Measurements from ENCODE around the gene CXCL17. TPM values are rescaled to one million over a fixed set of nuclear protein-coding genes. Genes with fewer than 3 reads are reported as not detected.
A peak's percentile ranks its signal among the peaks of the same experiment; 100 is the strongest.
"Not testable (repeated sequence)": the region's sequence is repeated elsewhere in the genome, so short reads cannot be mapped to it uniquely, and the experiment has no call there.

CXCL17 gene
- total and polyA plus RNA-seq, 8 donors: 8.5 to 257 (median 15.2) TPM

DNA sequence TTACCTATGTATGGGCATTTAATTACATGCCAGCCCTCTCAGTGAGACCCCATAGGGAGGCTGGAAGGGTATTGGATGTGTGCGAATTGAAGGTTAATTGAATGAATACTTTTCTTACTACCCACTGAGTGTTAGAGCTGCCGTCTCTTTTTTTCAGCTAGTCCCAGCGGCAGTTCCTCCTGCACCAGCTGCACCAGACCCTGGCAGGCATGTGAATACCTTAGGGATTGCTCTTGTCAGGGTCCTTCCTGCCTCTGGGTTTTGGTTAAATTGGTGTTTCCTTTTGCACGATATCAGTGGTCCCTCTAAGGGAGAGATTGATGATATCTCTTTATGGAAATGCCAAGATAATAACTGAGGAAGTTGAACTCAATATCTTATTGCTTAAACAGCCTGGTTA is 9.8 kb upstream of the CXCL17 start:
- TF ChIP-seq, protein P1, sequence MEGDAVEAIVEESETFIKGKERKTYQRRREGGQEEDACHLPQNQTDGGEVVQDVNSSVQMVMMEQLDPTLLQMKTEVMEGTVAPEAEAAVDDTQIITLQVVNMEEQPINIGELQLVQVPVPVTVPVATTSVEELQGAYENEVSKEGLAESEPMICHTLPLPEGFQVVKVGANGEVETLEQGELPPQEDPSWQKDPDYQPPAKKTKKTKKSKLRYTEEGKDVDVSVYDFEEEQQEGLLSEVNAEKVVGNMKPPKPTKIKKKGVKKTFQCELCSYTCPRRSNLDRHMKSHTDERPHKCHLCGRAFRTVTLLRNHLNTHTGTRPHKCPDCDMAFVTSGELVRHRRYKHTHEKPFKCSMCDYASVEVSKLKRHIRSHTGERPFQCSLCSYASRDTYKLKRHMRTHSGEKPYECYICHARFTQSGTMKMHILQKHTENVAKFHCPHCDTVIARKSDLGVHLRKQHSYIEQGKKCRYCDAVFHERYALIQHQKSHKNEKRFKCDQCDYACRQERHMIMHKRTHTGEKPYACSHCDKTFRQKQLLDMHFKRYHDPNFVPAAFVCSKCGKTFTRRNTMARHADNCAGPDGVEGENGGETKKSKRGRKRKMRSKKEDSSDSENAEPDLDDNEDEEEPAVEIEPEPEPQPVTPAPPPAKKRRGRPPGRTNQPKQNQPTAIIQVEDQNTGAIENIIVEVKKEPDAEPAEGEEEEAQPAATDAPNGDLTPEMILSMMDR (IDR thresholded peaks at IDR 0.05): no peak
- H3K4me1 ChIP-seq: peaks cover 3 to 50% of the 10 kb centered on the region in 2 donors
- no peaks in the 10 kb centered on the region for H3K27me3 ChIP-seq
- no peaks in the 10 kb centered on the region for H3K9me3 ChIP-seq
- no peaks in the 10 kb centered on the region for H3K36me3 ChIP-seq
- intact Hi-C loops (cut with DNase I): loop anchor here in 1 of 2 donors (5.0 kb wide), 1 partner anchor 75 kb away; the partner anchor contains the start of gene CEACAM1
- ATAC-seq (no peak), DNase-seq (no peak)
- peak overlapping the region in 1 of 2 donors; percentile 61 for H3K27ac ChIP-seq
- H3K4me3 ChIP-seq: no peak overlapping the region

DNA sequence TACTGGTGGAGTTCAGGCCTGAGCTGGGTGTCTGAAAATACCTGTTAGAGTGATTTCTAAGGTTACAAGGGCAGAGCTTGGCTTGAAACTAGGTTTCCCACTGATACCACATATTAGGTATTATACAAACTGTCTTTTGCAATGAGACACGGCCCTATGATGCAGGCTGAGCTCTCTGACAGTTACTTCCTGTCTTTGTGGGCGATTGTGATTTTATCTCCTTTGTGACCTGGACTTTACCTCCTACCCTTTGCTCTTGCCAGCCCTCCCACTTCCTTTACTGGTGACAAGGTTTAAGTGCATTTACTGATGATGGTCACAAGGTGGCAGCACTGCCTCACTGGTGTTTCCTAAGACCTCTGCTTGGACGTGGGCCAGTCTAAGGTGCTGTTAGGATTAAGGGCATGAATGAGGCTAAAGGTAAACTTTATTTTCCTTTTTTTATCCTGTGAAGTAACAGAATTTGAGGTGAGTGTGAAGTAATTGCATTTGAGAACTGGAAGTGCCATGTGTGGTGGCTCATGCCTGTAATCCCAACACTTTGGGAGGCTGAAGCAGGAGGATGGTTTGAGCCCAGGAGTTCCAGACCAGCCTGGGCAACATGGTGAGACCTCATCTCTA is 7.7 kb upstream of the CXCL17 start:
- TF ChIP-seq, protein P1 (IDR thresholded peaks at IDR 0.05): peak; percentile 78 to 90
- intact Hi-C loops (cut with DNase I): loop anchor here in 1 of 2 donors (5.0 kb wide), 1 partner anchor 77 kb away; the partner anchor contains the start of gene CEACAM1
- H3K27ac ChIP-seq: peak overlapping the region in 1 of 2 donors; percentile 45

DNA sequence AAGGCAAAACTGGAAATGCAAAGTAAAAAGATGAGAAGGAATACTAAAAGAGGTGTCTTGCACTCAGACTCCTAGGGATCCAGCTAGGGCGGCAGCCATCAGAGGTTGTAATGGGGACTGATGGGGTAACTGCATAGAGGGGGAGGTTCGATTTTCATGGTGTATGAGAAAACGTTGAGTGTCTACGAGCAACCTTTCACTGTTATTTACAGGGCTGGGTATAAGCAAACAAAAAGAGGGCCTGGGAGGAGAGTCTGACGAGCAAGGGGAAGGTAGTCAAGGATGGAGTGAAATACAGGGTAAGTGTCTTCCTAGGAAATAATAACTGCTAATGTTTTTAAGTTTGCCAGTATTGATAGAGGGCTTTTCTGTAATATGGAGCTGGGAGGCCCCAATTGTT is 5.6 kb upstream of the CXCL17 start:
- intact Hi-C loops (cut with DNase I); DNase-seq; H3K4me3 ChIP-seq; H3K27ac ChIP-seq; H3K36me3 ChIP-seq; H3K27me3 ChIP-seq; H3K9me3 ChIP-seq; ATAC-seq: not testable (repeated sequence)
- H3K4me1 ChIP-seq: peaks cover 3 to 39% of the 10 kb centered on the region in 2 donors

More for the DNA sequence above, 7.7 kb upstream of the CXCL17 start:
- H3K4me1 ChIP-seq: peaks cover 3 to 42% of the 10 kb centered on the region in 2 donors
- DNase-seq: peak in 3 of 4 donors; percentile 69 to 86 (median 74)
- ATAC-seq: peak; percentile 99
- H3K9me3 ChIP-seq: no peaks in the 10 kb centered on the region
- no peaks in the 10 kb centered on the region for H3K36me3 ChIP-seq
- no peak overlapping the region for H3K4me3 ChIP-seq
- no peaks in the 10 kb centered on the region for H3K27me3 ChIP-seq

DNA sequence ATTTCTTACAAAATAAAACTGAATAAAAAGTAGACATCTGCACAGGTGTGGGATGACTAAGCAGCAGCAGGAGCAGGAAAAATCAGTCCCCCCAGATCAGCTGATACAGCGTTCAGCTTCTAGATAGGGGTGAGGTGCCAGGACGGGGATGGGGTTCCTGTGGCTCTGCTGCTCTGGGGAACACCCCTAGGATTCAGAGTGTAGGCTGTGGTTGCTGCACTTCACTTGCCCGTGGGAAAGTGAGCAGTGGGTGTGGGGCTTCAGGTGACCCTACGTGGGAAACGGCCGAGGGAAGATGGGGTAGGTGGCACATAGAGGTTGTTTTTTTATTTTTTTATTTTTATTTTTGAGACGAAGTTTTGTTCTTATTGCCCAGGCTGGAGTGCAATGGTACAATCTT is 3.2 kb upstream of the CXCL17 start:
- intact Hi-C loops (cut with DNase I): no loop called here
- no peak for DNase-seq
- H3K27ac ChIP-seq: no peak overlapping the region
- no peak for ATAC-seq
- TF ChIP-seq, protein P1 (IDR thresholded peaks at IDR 0.05): no peak
- H3K27me3 ChIP-seq: no peaks in the 10 kb centered on the region
- peaks cover 3 to 34% of the 10 kb centered on the region in 2 donors for H3K4me1 ChIP-seq
- no peaks in the 10 kb centered on the region for H3K36me3 ChIP-seq
- no peaks in the 10 kb centered on the region for H3K9me3 ChIP-seq
- no peak overlapping the region for H3K4me3 ChIP-seq

DNA sequence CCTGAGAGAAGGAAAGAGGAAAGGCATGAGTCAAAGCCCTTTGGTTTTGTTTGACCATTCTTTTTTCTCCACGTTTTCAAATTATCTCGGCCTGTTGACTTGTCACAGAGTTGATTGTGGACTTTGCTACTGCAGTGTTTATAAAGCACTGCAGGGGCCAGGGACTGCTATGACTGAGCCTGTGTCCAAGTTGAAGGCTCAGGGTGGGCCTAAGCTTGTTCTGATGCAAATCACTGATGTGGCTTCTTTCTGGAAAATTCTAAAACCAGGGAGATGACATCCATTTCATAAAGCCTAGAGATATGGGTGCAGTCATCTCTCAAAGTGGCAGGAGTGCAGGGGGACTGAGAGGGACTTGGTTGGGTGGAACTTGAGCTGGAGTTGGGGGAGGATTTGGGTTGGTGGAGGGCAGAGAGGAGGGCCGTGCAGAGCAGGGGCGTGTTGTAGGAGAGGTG is 1.2 kb upstream of the CXCL17 start:
- DNase-seq: no peak
- intact Hi-C loops (cut with DNase I): no loop called here
- H3K27me3 ChIP-seq: no peaks in the 10 kb centered on the region
- H3K27ac ChIP-seq: peak overlapping the region; percentile 33 to 82
- H3K36me3 ChIP-seq: no peaks in the 10 kb centered on the region
- peak; percentile 15 for ATAC-seq
- no peaks in the 10 kb centered on the region for H3K9me3 ChIP-seq
- TF ChIP-seq, protein P1 (IDR thresholded peaks at IDR 0.05): no peak
- H3K4me1 ChIP-seq: peaks cover 0 to 26% of the 10 kb centered on the region in 2 donors
- no peak overlapping the region for H3K4me3 ChIP-seq
